Measurements from ENCODE around the gene SKIC3.

Gene SKIC3

DNA sequence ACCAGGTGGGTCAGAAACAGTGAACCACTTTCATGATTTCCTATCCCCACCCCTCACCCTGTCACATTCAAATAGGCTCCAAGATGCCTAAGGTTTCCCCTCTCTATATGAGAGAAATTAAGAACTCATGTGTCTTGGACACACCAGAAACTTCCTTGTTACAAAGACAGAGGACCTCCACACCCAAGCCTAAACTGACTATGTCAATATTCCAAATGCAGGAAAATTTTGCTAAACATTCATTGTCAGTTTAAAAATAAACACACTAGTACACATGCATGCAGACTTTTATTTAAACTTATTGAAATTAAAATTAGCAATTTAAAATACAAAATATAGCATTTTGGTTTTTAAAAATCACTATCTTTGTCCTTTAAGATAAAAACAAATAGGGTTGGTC is 26.2 kb downstream of the SKIC3 start:
- H3K79me1 ChIP-seq (ENCODE audit: low read depth, low read length): no peaks in the 10 kb centered on the region

DNA sequence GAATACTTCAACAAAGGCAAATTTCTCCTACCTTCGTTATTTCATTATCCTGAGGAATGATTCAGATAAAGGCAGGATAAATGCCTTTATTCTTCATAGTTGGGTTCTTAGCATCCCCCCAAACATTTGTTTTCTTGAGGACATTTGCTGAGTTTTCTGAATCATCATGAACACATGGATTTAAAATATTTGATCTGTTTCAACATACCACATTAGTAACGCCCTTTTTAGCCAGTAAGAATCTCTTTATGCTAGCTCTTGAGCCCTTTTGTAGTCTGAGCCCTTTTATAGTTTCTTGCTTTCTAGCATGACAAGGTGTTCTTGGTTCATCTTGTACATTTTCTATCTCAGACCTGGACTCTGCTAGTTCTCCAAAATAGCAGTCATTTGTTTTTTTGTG is 27.9 kb downstream of the SKIC3 start:
- no CpG with 5 or more reads among the region's 2 CpGs for WGBS, 2 donors (ENCODE audit: extremely low coverage in 2 of 2, insufficient read length in 2 of 2, insufficient replicate concordance in 1 of 2)
- Histone ChIP-seq H3K4me3 (ENCODE audit: low read length in 2 of 2) (no peak overlapping the region), H2BK15ac (ENCODE audit: low read length) (no peak overlapping the region), H3K27me3 (ENCODE audit: control insufficient read depth in 3 of 3, insufficient read depth in 3 of 3, low read depth in 1 of 3, low read length in 3 of 3) (no peaks in the 10 kb centered on the region), H4K8ac (ENCODE audit: low read depth, low read length) (no peak overlapping the region), H3K4me2 (ENCODE audit: insufficient read depth, low read length, poor library complexity, severe bottlenecking) (no peak overlapping the region), H3K36me3 (replicated peaks in 1 of 2; ENCODE audit: control insufficient read depth in 2 of 2, insufficient read depth in 2 of 2, low read length in 2 of 2) (peaks cover 4 to 92% of the 10 kb centered on the region in 2 donors), H3K27ac (replicated peaks; ENCODE audit: low read length) (no peak overlapping the region), H3K14ac (ENCODE audit: low read length) (no peak overlapping the region), H4K91ac (ENCODE audit: low read depth, low read length, poor library complexity) (no peak overlapping the region), H3K9me3 (replicated peaks in 1 of 2; ENCODE audit: control insufficient read depth in 2 of 2, insufficient read depth in 1 of 2, low read depth in 1 of 2, low read length in 2 of 2) (no peaks in the 10 kb centered on the region), H3K4me1 (ENCODE audit: control insufficient read depth in 2 of 2, insufficient read depth in 1 of 2, low read depth in 1 of 2, low read length in 2 of 2) (no peaks in the 10 kb centered on the region), H2AK5ac (ENCODE audit: low read depth, low read length) (no peak overlapping the region), H3K79me1 (ENCODE audit: low read depth, low read length) (no peaks in the 10 kb centered on the region), H3K23ac (ENCODE audit: low read depth, low read length, poor library complexity) (no peak overlapping the region), H3K4ac (ENCODE audit: low read length) (no peak overlapping the region), H3K9ac (ENCODE audit: low read depth, low read length, poor library complexity) (no peak overlapping the region), H3K18ac (ENCODE audit: low read length) (no peak overlapping the region), H2BK12ac (ENCODE audit: low read length) (no peak overlapping the region), H2BK120ac (ENCODE audit: low read depth, low read length) (no peak overlapping the region), H2AFZ (ENCODE audit: low read length) (no peak overlapping the region), H2BK5ac (ENCODE audit: low read length) (no peak overlapping the region)
- DNase-seq (ENCODE audit: low spot score): no peak

More for the DNA sequence above, 26.2 kb downstream of the SKIC3 start:
- H3K4ac ChIP-seq (ENCODE audit: low read length): no peak overlapping the region
- H3K4me3 ChIP-seq (ENCODE audit: low read length in 2 of 2): no peak overlapping the region
- no peak overlapping the region for H3K9ac ChIP-seq (ENCODE audit: low read depth, low read length, poor library complexity)
- no peak overlapping the region for H2BK5ac ChIP-seq (ENCODE audit: low read length)
- no peak overlapping the region for H3K18ac ChIP-seq (ENCODE audit: low read length)
- H3K27me3 ChIP-seq (ENCODE audit: control insufficient read depth in 3 of 3, insufficient read depth in 3 of 3, low read depth in 1 of 3, low read length in 3 of 3): no peaks in the 10 kb centered on the region
- H3K4me1 ChIP-seq (ENCODE audit: control insufficient read depth in 2 of 2, insufficient read depth in 1 of 2, low read depth in 1 of 2, low read length in 2 of 2): no peaks in the 10 kb centered on the region
- H2AFZ ChIP-seq (ENCODE audit: low read length): no peak overlapping the region
- no peak overlapping the region for H2BK12ac ChIP-seq (ENCODE audit: low read length)
- no peak overlapping the region for H2BK120ac ChIP-seq (ENCODE audit: low read depth, low read length)
- no peak overlapping the region for H3K27ac ChIP-seq (replicated peaks; ENCODE audit: low read length)
- no peak overlapping the region for H4K8ac ChIP-seq (ENCODE audit: low read depth, low read length)
- no peak overlapping the region for H3K4me2 ChIP-seq (ENCODE audit: insufficient read depth, low read length, poor library complexity, severe bottlenecking)
- H3K9me3 ChIP-seq (replicated peaks in 1 of 2; ENCODE audit: control insufficient read depth in 2 of 2, insufficient read depth in 1 of 2, low read depth in 1 of 2, low read length in 2 of 2): no peaks in the 10 kb centered on the region
- H2AK5ac ChIP-seq (ENCODE audit: low read depth, low read length): no peak overlapping the region
- H3K14ac ChIP-seq (ENCODE audit: low read length): no peak overlapping the region
- H4K91ac ChIP-seq (ENCODE audit: low read depth, low read length, poor library complexity): no peak overlapping the region
- DNase-seq (ENCODE audit: low spot score): no peak
- no peak overlapping the region for H3K23ac ChIP-seq (ENCODE audit: low read depth, low read length, poor library complexity)
- no peak overlapping the region for H2BK15ac ChIP-seq (ENCODE audit: low read length)
- H3K36me3 ChIP-seq (replicated peaks in 1 of 2; ENCODE audit: control insufficient read depth in 2 of 2, insufficient read depth in 2 of 2, low read length in 2 of 2): peaks cover 2 to 87% of the 10 kb centered on the region in 2 donors

DNA sequence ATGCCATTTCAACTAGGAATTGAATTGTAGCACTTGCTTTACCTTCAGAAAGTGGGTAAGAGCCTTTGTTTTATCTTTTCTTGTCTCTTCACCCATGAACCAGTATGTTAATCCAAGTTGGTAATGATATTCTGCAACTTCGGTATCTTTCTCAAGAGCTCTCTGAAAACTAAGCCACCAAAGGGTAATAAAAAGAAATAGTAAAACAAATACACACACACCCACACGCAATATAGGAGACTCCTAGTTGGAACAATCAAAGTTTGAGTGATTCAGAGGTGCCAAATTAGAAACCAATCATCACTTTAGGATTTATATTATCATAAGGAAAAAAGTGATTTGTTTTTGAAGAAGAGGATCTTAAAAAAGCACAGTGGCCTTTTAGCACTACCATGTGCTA is 30.4 kb downstream of the SKIC3 start:
- no peak overlapping the region for H2BK12ac ChIP-seq (ENCODE audit: low read length)
- no CpG with 5 or more reads among the region's 2 CpGs for WGBS, 2 donors (ENCODE audit: extremely low coverage in 2 of 2, insufficient read length in 2 of 2, insufficient replicate concordance in 1 of 2)
- no peak overlapping the region for H3K27ac ChIP-seq (replicated peaks; ENCODE audit: low read length)
- H2BK15ac ChIP-seq (ENCODE audit: low read length): no peak overlapping the region
- H3K27me3 ChIP-seq (ENCODE audit: control insufficient read depth in 3 of 3, insufficient read depth in 3 of 3, low read depth in 1 of 3, low read length in 3 of 3): no peaks in the 10 kb centered on the region
- H3K4ac ChIP-seq (ENCODE audit: low read length): no peak overlapping the region
- H3K79me1 ChIP-seq (ENCODE audit: low read depth, low read length): no peaks in the 10 kb centered on the region
- no peak overlapping the region for H3K14ac ChIP-seq (ENCODE audit: low read length)
- DNase-seq (ENCODE audit: low spot score): no peak
- no peak overlapping the region for H4K8ac ChIP-seq (ENCODE audit: low read depth, low read length)
- peaks cover 2 to 100% of the 10 kb centered on the region in 2 donors for H3K36me3 ChIP-seq (replicated peaks in 1 of 2; ENCODE audit: control insufficient read depth in 2 of 2, insufficient read depth in 2 of 2, low read length in 2 of 2)
- no peak overlapping the region for H2BK5ac ChIP-seq (ENCODE audit: low read length)
- H4K91ac ChIP-seq (ENCODE audit: low read depth, low read length, poor library complexity): no peak overlapping the region
- no peak overlapping the region for H2AFZ ChIP-seq (ENCODE audit: low read length)
- H3K18ac ChIP-seq (ENCODE audit: low read length): no peak overlapping the region
- no peaks in the 10 kb centered on the region for H3K9me3 ChIP-seq (replicated peaks in 1 of 2; ENCODE audit: control insufficient read depth in 2 of 2, insufficient read depth in 1 of 2, low read depth in 1 of 2, low read length in 2 of 2)
- H2AK5ac ChIP-seq (ENCODE audit: low read depth, low read length): no peak overlapping the region
- H3K4me1 ChIP-seq (ENCODE audit: control insufficient read depth in 2 of 2, insufficient read depth in 1 of 2, low read depth in 1 of 2, low read length in 2 of 2): no peaks in the 10 kb centered on the region
- H3K4me3 ChIP-seq (ENCODE audit: low read length in 2 of 2): no peak overlapping the region
- no peak overlapping the region for H3K4me2 ChIP-seq (ENCODE audit: insufficient read depth, low read length, poor library complexity, severe bottlenecking)
- no peak overlapping the region for H3K23ac ChIP-seq (ENCODE audit: low read depth, low read length, poor library complexity)
- no peak overlapping the region for H3K9ac ChIP-seq (ENCODE audit: low read depth, low read length, poor library complexity)
- no peak overlapping the region for H2BK120ac ChIP-seq (ENCODE audit: low read depth, low read length)

DNA sequence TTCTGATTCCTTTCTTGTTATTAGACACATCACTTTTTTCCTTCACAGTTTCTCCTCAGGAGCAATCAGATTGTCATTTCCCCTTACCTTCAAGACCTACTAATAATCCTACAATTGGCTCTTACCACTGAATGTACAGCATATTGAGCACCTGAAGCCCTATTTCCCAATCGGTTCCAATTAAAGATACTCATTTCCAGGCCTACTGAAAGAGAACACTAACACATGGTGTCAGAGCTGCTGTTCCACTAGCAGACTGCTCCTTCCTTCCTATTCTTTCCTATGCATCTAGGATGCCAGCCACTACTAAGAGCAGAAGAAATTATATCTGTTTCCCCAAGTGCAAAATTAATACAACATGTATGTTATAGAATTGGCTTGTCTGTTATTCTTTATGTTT is 34.6 kb downstream of the SKIC3 start:
- H2BK15ac ChIP-seq (ENCODE audit: low read length): no peak overlapping the region
- no peak overlapping the region for H2BK12ac ChIP-seq (ENCODE audit: low read length)
- H3K4ac ChIP-seq (ENCODE audit: low read length): no peak overlapping the region
- no peaks in the 10 kb centered on the region for H3K9me3 ChIP-seq (replicated peaks in 1 of 2; ENCODE audit: control insufficient read depth in 2 of 2, insufficient read depth in 1 of 2, low read depth in 1 of 2, low read length in 2 of 2)
- WGBS, 2 donors (ENCODE audit: extremely low coverage in 2 of 2, insufficient read length in 2 of 2, insufficient replicate concordance in 1 of 2): no CpG with 5 or more reads among the region's 1 CpG
- peaks cover 3 to 99% of the 10 kb centered on the region in 2 donors for H3K36me3 ChIP-seq (replicated peaks in 1 of 2; ENCODE audit: control insufficient read depth in 2 of 2, insufficient read depth in 2 of 2, low read length in 2 of 2)
- no peak overlapping the region for H2BK120ac ChIP-seq (ENCODE audit: low read depth, low read length)
- no peak overlapping the region for H3K27ac ChIP-seq (replicated peaks; ENCODE audit: low read length)
- no peak overlapping the region for H3K18ac ChIP-seq (ENCODE audit: low read length)
- no peak overlapping the region for H3K23ac ChIP-seq (ENCODE audit: low read depth, low read length, poor library complexity)
- no peak overlapping the region for H2AK5ac ChIP-seq (ENCODE audit: low read depth, low read length)
- no peaks in the 10 kb centered on the region for H3K4me1 ChIP-seq (ENCODE audit: control insufficient read depth in 2 of 2, insufficient read depth in 1 of 2, low read depth in 1 of 2, low read length in 2 of 2)
- no peak overlapping the region for H3K14ac ChIP-seq (ENCODE audit: low read length)
- H3K9ac ChIP-seq (ENCODE audit: low read depth, low read length, poor library complexity): no peak overlapping the region
- H4K8ac ChIP-seq (ENCODE audit: low read depth, low read length): no peak overlapping the region
- H3K79me1 ChIP-seq (ENCODE audit: low read depth, low read length): no peaks in the 10 kb centered on the region
- no peak overlapping the region for H2BK5ac ChIP-seq (ENCODE audit: low read length)
- DNase-seq (ENCODE audit: low spot score): no peak
- no peak overlapping the region for H3K4me2 ChIP-seq (ENCODE audit: insufficient read depth, low read length, poor library complexity, severe bottlenecking)
- no peak overlapping the region for H3K4me3 ChIP-seq (ENCODE audit: low read length in 2 of 2)
- H2AFZ ChIP-seq (ENCODE audit: low read length): no peak overlapping the region
- no peak overlapping the region for H4K91ac ChIP-seq (ENCODE audit: low read depth, low read length, poor library complexity)
- no peaks in the 10 kb centered on the region for H3K27me3 ChIP-seq (ENCODE audit: control insufficient read depth in 3 of 3, insufficient read depth in 3 of 3, low read depth in 1 of 3, low read length in 3 of 3)
